Measurements from ENCODE around the gene KRT35. TPM values are rescaled to one million over a fixed set of nuclear protein-coding genes. Genes with fewer than 3 reads are reported as not detected.

KRT35 gene
- total RNA-seq, 1 donor from 2014 or later = not detected

- no peak for TF ChIP-seq CTCF (IDR thresholded peaks at IDR 0.05)
- no peak overlapping the region for H3K27ac Mint-ChIP-seq
- intact Hi-C loops (cut with micrococcal nuclease) = no loop called here
- no peaks in the 10 kb centered on the region for H3K9me3 Mint-ChIP-seq
- POLR2A ChIA-PET = no interaction called here
- H3K4me1 Mint-ChIP-seq = no peaks in the 10 kb centered on the region
- DNase-seq = no peak
- ATAC-seq (ENCODE audit: low read depth) = no peak
- H3K36me3 Mint-ChIP-seq (ENCODE audit: low read depth) = no peaks in the 10 kb centered on the region
- no peak overlapping the region for H3K4me3 Mint-ChIP-seq
- H3K27me3 Mint-ChIP-seq = peaks cover 19% of the 10 kb centered on the region
- CTCF ChIA-PET = no interaction called here
Observed at GRCh38 chr17:41521574-41522261, 40.8 kb upstream of the KRT35 start.

- Mint-ChIP-seq H3K36me3 (ENCODE audit: low read depth) (no peaks in the 10 kb centered on the region), H3K4me3 (no peak overlapping the region), H3K27ac (no peak overlapping the region), H3K27me3 (peaks cover 18% of the 10 kb centered on the region), H3K9me3 (no peaks in the 10 kb centered on the region), H3K4me1 (no peaks in the 10 kb centered on the region)
- DNase-seq (no peak), ATAC-seq (ENCODE audit: low read depth) (no peak)
- ChIA-PET CTCF (no interaction called here), POLR2A (interaction anchor here (0.6 kb wide), 1 partner anchor 58 kb away, joined by 6 read pairs; no protein-coding TSS in a partner anchor)
- TF ChIP-seq CTCF (IDR thresholded peaks at IDR 0.05) = no peak
- intact Hi-C loops (cut with micrococcal nuclease) = no loop called here
Observed at GRCh38 chr17:41520821-41521521, 40.0 kb upstream of the KRT35 start.

- no peaks in the 10 kb centered on the region for H3K4me1 Mint-ChIP-seq
- no peak for TF ChIP-seq CTCF (IDR thresholded peaks at IDR 0.05)
- no peak for ATAC-seq (ENCODE audit: low read depth)
Observed at GRCh38 chr17:41519501-41520224, 38.7 kb upstream of the KRT35 start.

GRCh38 chr17:41518789-41519449, 38.0 kb upstream of the KRT35 start, which contains the start of gene KRT15:
TSS of gene KRT15 (minus strand) at chr17:41518890. CDS start at chr17:41518827, 63 bp downstream.
- ChIA-PET CTCF (interaction anchor here (1.7 kb wide), 1 partner anchor 30 kb away, joined by 8 read pairs; no protein-coding TSS in a partner anchor), POLR2A (no interaction called here)
- DNase-seq = no peak
- Mint-ChIP-seq H3K9me3 (no peaks in the 10 kb centered on the region), H3K4me3 (no peak within 1 kb of the TSS), H3K36me3 (ENCODE audit: low read depth) (no peaks in the 10 kb centered on the region), H3K27ac (no peak within 1 kb of the TSS), H3K4me1 (no peaks in the 10 kb centered on the region), H3K27me3 (peaks cover 19% of the 10 kb centered on the region)
- intact Hi-C loops (cut with micrococcal nuclease) = no loop called here
- TF ChIP-seq CTCF (IDR thresholded peaks at IDR 0.05) = no peak
- no peak for ATAC-seq (ENCODE audit: low read depth)

More at GRCh38 chr17:41519501-41520224, 38.7 kb upstream of the KRT35 start:
- POLR2A ChIA-PET = no interaction called here
- peaks cover 14% of the 10 kb centered on the region for H3K27me3 Mint-ChIP-seq
- no peak for DNase-seq
- H3K4me3 Mint-ChIP-seq = no peak overlapping the region
- H3K27ac Mint-ChIP-seq = no peak overlapping the region
- intact Hi-C loops (cut with micrococcal nuclease) = no loop called here
- H3K36me3 Mint-ChIP-seq (ENCODE audit: low read depth) = no peaks in the 10 kb centered on the region
- CTCF ChIA-PET = no interaction called here
- no peaks in the 10 kb centered on the region for H3K9me3 Mint-ChIP-seq
